CD1c-positive myeloid dendritic cell (primary cell): ENCODE data around the gene RPUSD1.
"Not testable (repeated sequence)": the region's sequence is repeated elsewhere in the genome, so short reads cannot be mapped to it uniquely, and the experiment has no call there.

Experiments used
- DNase-seq: peaks from one replicate; pipeline ENCODE4 v3.0.0-alpha.2; 2016; ENCODE audit errors: extremely low spot score

Gene RPUSD1

GRCh38 chr16:787978-788398, at the start of gene RPUSD1:
TSS of gene RPUSD1 (minus strand) at chr16:788381. CDS start at chr16:787737, 644 bp downstream.
- no peak for DNase-seq

GRCh38 chr16:836822-837221, 48.6 kb upstream of the RPUSD1 start:
- DNase-seq: not testable (repeated sequence)

- DNase-seq: no peak
Observed at GRCh38 chr16:836221-836620, 48.0 kb upstream of the RPUSD1 start.

GRCh38 chr16:835373-835772, 47.2 kb upstream of the RPUSD1 start:
- DNase-seq: no peak

- no peak for DNase-seq
Observed at GRCh38 chr16:833411-833810, 45.2 kb upstream of the RPUSD1 start.

GRCh38 chr16:832652-833336, 44.6 kb upstream of the RPUSD1 start:
- DNase-seq: no peak

- no peak for DNase-seq
Observed at GRCh38 chr16:831571-832413, 43.6 kb upstream of the RPUSD1 start.

GRCh38 chr16:830871-831570, 42.8 kb upstream of the RPUSD1 start:
- no peak for DNase-seq

- no peak for DNase-seq
Observed at GRCh38 chr16:830107-830870, 42.1 kb upstream of the RPUSD1 start.

GRCh38 chr16:828891-829290, 40.7 kb upstream of the RPUSD1 start:
- no peak for DNase-seq

GRCh38 chr16:827513-827912, 39.3 kb upstream of the RPUSD1 start:
- DNase-seq: no peak

- DNase-seq: no peak
Observed at GRCh38 chr16:825341-826061, 37.3 kb upstream of the RPUSD1 start.

- no peak for DNase-seq
Observed at GRCh38 chr16:824601-825000, 36.4 kb upstream of the RPUSD1 start.

- DNase-seq: no peak
Observed at GRCh38 chr16:824194-824593, 36.0 kb upstream of the RPUSD1 start.

- DNase-seq: no peak
Observed at GRCh38 chr16:822909-823297, 34.7 kb upstream of the RPUSD1 start.

- no peak for DNase-seq
Observed at GRCh38 chr16:822174-822908, 34.2 kb upstream of the RPUSD1 start.

- no peak for DNase-seq
Observed at GRCh38 chr16:821751-822150, 33.6 kb upstream of the RPUSD1 start.

- no peak for DNase-seq
Observed at GRCh38 chr16:820748-821147, 32.6 kb upstream of the RPUSD1 start.

GRCh38 chr16:820044-820408, 31.8 kb upstream of the RPUSD1 start:
- DNase-seq: not testable (repeated sequence)

GRCh38 chr16:819336-820043, 31.3 kb upstream of the RPUSD1 start:
- no peak for DNase-seq
